C4-2B (cell line): ENCODE measurements around the gene COL23A1.

Experiments used
- H3K27ac ChIP-seq: fragments of 450-650 bp; 2 replicates; pipeline ENCODE4 v1.5.1; 2017
- ZFX ChIP-seq: fragments of 450-650 bp; IDR thresholded peaks from 2 replicates; pipeline ENCODE4 v1.6.1; 2017
- TF ChIP-seq, protein P1 (sequence below): fragments of 450-650 bp; conservative IDR thresholded peaks from 2 replicates; pipeline ENCODE4 v1.5.1; 2017; ENCODE audit warnings: mild to moderate bottlenecking

The COL23A1 gene

DNA sequence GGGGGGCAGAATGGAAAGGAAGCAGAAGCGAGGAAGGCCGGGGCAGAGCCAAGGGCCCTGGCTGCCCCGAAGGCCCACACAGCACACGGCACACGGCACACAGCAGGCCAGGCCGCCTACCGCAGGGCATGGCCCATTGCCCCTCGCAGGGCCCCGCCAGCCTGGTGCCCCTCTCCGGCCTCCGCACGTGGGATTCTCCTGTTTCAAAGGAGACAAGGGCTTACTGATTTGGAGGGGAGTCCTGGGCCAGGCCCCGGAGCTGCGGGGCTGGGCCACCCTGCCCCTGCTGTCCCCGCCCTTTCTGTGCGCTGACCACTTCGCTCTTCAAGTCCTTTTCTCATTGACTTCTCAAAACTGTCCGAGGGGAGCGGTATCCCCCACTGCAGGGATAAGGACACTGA, 349.9 kb downstream of the COL23A1 start:
- TF ChIP-seq, protein P1, sequence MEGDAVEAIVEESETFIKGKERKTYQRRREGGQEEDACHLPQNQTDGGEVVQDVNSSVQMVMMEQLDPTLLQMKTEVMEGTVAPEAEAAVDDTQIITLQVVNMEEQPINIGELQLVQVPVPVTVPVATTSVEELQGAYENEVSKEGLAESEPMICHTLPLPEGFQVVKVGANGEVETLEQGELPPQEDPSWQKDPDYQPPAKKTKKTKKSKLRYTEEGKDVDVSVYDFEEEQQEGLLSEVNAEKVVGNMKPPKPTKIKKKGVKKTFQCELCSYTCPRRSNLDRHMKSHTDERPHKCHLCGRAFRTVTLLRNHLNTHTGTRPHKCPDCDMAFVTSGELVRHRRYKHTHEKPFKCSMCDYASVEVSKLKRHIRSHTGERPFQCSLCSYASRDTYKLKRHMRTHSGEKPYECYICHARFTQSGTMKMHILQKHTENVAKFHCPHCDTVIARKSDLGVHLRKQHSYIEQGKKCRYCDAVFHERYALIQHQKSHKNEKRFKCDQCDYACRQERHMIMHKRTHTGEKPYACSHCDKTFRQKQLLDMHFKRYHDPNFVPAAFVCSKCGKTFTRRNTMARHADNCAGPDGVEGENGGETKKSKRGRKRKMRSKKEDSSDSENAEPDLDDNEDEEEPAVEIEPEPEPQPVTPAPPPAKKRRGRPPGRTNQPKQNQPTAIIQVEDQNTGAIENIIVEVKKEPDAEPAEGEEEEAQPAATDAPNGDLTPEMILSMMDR = no peak
- no peak for TF ChIP-seq ZFX
- no peak overlapping the region for H3K27ac ChIP-seq

DNA sequence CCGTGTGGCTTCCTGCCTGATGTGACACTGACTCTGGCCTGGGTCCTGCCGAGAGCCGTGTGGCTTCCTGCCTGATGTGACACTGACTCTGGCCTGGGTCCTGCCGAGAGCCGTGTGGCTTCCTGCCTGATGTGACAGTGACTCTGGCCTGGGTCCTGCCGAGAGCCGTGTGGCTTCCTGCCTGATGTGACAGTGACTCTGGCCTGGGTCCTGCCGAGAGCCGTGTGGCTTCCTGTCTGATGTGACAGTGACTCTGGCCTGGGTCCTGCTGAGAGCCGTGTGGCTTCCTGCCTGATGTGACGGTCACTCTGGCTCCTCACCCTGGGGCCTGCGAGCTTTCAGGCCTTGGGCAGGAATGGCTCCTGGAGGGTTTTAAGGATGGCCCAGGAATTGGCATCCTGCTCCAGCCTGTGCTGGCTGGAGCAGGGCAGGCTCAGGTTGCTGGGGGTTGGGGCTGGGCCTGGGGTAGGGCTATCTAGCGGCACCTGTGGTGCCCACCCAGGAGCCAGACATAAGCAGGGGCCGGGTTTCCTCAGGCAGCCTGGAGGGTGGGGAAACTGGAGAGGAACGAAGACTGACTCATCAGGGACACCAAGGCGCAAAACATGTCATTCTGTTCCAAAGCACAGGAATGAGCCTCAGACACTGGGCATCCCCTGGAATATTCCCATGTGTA, 350.4 kb downstream of the COL23A1 start:
- H3K27ac ChIP-seq = 0 out of 2 replicates have a peak overlapping the region, but pooled peaks have one; percentile 18

DNA sequence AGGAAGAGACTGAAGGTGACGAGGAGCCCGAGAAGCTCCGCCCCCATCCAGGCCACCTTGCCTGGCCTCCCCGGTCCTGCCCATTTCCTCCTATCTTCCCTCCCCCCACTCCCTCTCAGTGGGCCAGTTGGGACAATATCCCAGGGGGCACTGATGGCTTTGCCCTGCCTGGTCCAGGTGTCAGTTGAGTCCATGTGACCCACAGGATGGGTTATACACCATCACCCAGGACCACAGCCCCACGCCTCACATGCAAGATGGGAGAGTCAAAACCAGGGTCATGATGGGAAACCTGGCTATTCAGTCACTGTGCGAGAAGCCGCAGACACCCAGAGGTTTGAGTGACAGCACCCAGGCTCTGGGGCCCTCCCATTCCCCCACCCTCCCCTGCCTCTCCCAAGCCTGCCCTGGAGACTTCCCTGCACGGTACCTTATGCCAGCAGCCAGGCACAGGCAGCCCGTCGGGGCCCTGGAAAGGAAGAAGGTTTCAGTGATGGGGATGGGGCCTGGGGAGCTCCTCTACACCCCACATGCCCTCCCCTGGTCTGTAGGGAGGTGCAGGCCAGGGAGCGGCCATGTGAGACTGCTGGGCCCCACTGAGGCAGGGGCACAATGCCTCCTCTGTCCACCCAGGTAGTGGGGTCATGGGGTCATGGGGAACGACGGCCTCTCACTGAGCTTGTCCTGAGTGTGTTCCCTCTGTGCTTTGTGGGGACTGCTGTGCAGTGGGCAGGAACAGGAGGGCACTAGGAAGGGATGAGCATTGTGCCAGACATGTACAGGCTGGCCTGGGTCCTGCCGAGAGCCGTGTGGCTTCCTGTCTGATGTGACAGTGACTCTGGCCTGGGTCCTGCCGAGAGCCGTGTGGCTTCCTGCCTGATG, 351.2 kb downstream of the COL23A1 start:
- no peak for TF ChIP-seq ZFX
- TF ChIP-seq, protein P1 = no peak
- H3K27ac ChIP-seq = peak overlapping the region; percentile 41

DNA sequence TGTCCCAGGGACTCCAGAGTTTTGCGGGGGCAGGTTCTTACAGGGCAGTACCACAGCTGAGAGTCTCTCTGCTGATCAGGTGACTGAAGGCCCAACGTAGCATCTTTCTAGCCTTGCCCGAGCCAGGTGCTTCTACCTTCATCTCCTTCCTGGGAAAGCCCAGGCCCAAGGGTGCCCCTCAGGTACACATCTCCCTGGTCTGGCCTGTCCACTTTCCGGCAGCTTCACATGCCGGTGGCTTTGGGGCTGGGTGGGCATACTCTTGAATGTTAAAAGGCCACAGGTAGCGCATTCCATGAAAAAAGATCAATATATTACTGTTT, 351.9 kb downstream of the COL23A1 start:
- TF ChIP-seq, protein P1 = no peak
- no peak for TF ChIP-seq ZFX
- no peak overlapping the region for H3K27ac ChIP-seq

DNA sequence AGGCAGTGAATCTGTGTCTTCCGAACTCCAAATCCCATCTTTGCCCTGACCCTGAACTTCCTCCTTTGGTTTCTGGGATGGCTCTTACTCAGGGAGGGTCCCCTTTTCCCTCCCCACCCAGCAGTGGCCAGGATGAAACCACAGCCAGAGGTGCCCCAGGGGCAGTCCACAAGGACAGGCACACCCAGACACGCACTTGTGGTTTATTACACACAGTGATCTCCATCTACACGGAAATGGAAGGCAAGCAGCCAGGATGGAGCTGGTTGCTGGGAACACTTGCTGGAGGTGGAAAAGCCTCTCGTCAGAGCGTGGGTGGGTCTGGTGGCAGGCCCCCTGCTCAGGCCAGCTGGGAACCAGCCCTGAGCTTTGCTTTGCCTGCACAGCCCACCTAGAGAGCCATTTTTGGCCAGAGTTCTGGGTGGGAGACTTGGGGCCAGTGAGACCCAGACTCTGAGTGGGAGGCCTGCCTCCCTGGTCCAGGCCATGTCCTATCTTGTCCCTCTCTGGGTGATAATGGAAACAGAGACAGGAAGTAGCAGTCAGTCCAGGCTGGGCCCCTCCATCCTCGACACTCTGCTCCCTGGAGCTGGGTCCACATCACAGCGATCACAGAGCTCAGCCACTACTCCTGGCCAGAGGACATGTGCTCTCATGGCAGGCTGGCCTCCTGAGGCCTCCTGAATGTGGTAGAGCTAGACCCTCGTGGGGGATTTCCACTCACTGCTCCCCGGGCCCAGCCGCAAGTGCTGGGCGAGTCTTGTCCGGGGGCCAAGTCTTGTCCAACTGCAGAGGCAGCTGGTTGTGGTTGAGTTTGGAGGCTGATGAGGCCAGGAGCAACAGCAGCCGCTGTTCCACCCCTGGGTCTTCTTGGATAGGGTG, 352.5 kb downstream of the COL23A1 start:
- TF ChIP-seq, protein P1 = no peak
- no peak for TF ChIP-seq ZFX
- H3K27ac ChIP-seq = peak overlapping the region; percentile 5; the same call in 1 of the 2 replicates

DNA sequence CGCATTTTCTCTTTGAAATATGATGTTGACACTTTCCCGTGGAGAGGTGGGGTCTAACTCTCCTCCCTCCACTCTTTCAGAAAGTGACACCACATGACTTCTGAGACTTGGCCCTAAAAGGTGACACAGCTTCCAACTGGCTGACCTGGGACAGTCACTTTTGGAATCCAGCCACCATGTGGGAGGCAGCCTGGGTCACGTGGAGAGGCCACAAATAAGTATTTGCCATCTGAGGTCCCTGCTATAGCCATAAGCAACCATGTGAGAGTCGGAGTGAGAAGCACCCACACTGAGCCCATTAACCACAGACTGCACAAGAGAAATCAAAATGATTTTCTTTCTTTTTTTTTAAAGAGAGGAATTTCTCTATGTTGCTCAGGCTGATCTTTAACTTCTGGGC, 353.5 kb downstream of the COL23A1 start:
- TF ChIP-seq, protein P1 = no peak
- TF ChIP-seq ZFX = no peak
- H3K27ac ChIP-seq = peak overlapping the region; percentile 5; the same call in 1 of the 2 replicates

DNA sequence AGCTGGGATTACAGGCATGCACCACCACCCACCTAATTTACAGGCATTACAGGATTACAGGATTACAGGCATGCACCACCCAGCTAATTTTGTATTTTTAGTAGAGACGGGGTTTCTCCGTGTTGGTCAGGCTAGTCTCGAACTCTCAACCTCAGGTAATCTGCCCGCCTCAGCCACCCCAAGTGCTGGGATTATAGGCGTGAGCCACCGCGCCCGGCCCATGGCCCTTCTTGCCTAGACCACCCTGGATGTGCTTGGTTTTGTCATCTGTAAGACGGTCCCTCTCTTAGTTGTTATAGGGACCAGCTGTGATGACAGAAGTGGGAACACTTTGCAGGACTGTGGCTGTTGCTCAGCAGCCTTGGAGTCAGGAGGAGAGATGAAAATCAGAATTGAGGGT, 354.1 kb downstream of the COL23A1 start:
- H3K27ac ChIP-seq = peak overlapping the region; percentile 5
- TF ChIP-seq ZFX = no peak
- TF ChIP-seq, protein P1 = no peak
